SK-N-MC (cell line): ENCODE measurements around the gene MICU1.
"Not testable (repeated sequence)": the region's sequence is repeated elsewhere in the genome, so short reads cannot be mapped to it uniquely, and the experiment has no call there.

ENCODE experiments used
- EZH2 ChIP-seq: fragments of 200-600 bp; sonication (generic); IDR thresholded peaks from one replicate; pipeline ENCODE4 v1.6.1; 2017; ENCODE audit warnings: antibody characterized with exemption
- FOXP2 ChIP-seq: optimal IDR thresholded peaks from 2 replicates; pipeline ENCODE3; 2011; ENCODE audit warnings: mild to moderate bottlenecking, moderate library complexity; ENCODE audit not compliant: insufficient read depth; ENCODE audit errors: extremely low read length, control extremely low read depth
- POLR2AphosphoS5 ChIP-seq: IDR thresholded peaks from 2 replicates; pipeline ENCODE4 v1.6.1; 2012; ENCODE audit warnings: mild to moderate bottlenecking, low read depth, low read length, borderline replicate concordance

GRCh38 chr10:72325243-72326175 is 300.4 kb downstream of the MICU1 start:
- TF ChIP-seq EZH2, POLR2AphosphoS5, FOXP2: not testable (repeated sequence)
